ENCODE results near the gene TCEAL5.

GRCh38 chrX:103249805-103250204 lies 26.7 kb downstream of the TCEAL5 start:
- TF ChIP-seq CTCF (conservative IDR thresholded peaks at IDR 0.05 in 1 of 2, IDR thresholded peaks at IDR 0.05 in 1 of 2; ENCODE audit: extremely low read depth in 1 of 2, insufficient read depth in 1 of 2, low read depth in 1 of 2, low read length in 2 of 2) (no peak), EZH2 (IDR thresholded peaks at IDR 0.05; ENCODE audit: borderline replicate concordance, low read length) (no peak)
